GM18526 (cell line): Measurements from ENCODE around the gene SRRT.

Source experiments
- POLR2A ChIP-seq: IDR thresholded peaks from 3 replicates; pipeline ENCODE4 v1.6.1; 2011; ENCODE audit not compliant: insufficient read length; ENCODE audit errors: extremely low read depth

Gene SRRT

GRCh38 chr7:100866729-100867039, 8.2 kb upstream of the SRRT start:
- TF ChIP-seq POLR2A = no peak

- TF ChIP-seq POLR2A = peak; percentile 48
Observed at GRCh38 chr7:100867040-100867775, 7.7 kb upstream of the SRRT start, which contains the start of gene TRIP6. TRIP6 (plus strand) TSS chr7:100867387; CDS start chr7:100867498, 111 bp downstream.

GRCh38 chr7:100867776-100868485, 7.0 kb upstream of the SRRT start:
- no peak for TF ChIP-seq POLR2A

- no peak for TF ChIP-seq POLR2A
Observed at GRCh38 chr7:100873599-100874299, 1.2 kb upstream of the SRRT start.

GRCh38 chr7:100874300-100874576, 665 bp upstream of the SRRT start:
- TF ChIP-seq POLR2A = no peak

- no peak for TF ChIP-seq POLR2A
Observed at GRCh38 chr7:100875356-100875751, 451 bp downstream of the SRRT start.

GRCh38 chr7:100878013-100878412, 3.1 kb downstream of the SRRT start:
- no peak for TF ChIP-seq POLR2A

- TF ChIP-seq POLR2A = no peak
Observed at GRCh38 chr7:100878685-100879084, 3.8 kb downstream of the SRRT start.

- TF ChIP-seq POLR2A = no peak
Observed at GRCh38 chr7:100879685-100880261, 4.9 kb downstream of the SRRT start.

- no peak for TF ChIP-seq POLR2A
Observed at GRCh38 chr7:100880645-100881044, 5.7 kb downstream of the SRRT start.

- TF ChIP-seq POLR2A = no peak
Observed at GRCh38 chr7:100881136-100881535, 6.2 kb downstream of the SRRT start.

GRCh38 chr7:100882201-100882600, 7.3 kb downstream of the SRRT start:
- TF ChIP-seq POLR2A = no peak

GRCh38 chr7:100882785-100883526, 8.1 kb downstream of the SRRT start:
- no peak for TF ChIP-seq POLR2A

GRCh38 chr7:100884736-100885439, 10.0 kb downstream of the SRRT start:
- no peak for TF ChIP-seq POLR2A
